LNCaP clone FGC (cell line): Measurements from ENCODE around the gene MCAM.

Experiments used
- DNase-seq: peaks from one replicate; pipeline ENCODE4 v3.0.0-alpha.2; 2011; ENCODE audit warnings: low read depth
- H3K4me3 ChIP-seq: 2 replicates; pipeline ENCODE4 v1.5.1; 2011; ENCODE audit warnings: mild to moderate bottlenecking, low read depth, low read length, control low read depth
- TF ChIP-seq, protein P1 (sequence below): IDR thresholded peaks from 2 replicates; pipeline ENCODE4 v1.5.1; 2012; ENCODE audit warnings: mild to moderate bottlenecking; ENCODE audit not compliant: control insufficient read depth, insufficient read depth; ENCODE audit errors: extremely low read depth

Gene MCAM

DNA sequence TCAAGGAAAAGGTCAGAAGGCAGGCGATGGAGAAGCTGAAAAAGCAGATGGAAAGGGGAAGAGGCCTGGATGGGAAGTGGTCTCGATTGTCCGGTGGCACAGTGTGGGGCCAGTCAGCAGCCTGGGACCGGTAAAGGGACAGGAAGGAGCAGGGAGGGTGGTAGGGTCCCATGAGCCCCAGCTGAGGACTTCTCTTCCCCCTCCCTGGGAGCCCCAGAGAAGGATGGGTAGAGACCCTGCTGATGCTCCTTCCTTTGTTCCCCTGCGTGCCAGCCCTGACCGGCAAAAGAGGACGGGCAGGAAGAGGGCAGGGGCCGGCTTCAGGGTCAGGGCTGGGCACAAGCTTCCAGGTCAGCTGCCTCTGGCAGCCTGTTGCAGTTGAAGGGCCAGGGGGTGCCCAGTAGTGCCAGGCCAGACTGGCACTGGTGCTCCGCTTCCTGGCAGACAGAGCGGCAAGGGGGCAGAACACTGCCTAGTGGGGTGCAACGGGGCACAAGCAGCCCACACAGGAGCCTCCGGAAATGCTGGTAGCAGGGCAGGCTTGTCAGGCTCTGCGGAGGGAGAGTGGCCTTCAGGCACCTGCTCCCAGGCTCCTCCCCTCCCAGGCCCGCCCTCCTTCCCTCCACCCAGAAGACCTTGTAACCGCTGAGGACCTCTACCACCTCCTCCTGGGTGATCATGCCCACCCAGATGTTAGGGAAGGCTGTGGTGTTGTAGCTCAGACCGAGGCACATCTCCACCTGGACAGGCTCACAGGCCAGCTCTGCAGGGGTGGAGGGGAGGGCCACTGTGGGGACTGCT, 24.5 kb upstream of the MCAM start:
- DNase-seq, result no peak
- TF ChIP-seq, protein P1, sequence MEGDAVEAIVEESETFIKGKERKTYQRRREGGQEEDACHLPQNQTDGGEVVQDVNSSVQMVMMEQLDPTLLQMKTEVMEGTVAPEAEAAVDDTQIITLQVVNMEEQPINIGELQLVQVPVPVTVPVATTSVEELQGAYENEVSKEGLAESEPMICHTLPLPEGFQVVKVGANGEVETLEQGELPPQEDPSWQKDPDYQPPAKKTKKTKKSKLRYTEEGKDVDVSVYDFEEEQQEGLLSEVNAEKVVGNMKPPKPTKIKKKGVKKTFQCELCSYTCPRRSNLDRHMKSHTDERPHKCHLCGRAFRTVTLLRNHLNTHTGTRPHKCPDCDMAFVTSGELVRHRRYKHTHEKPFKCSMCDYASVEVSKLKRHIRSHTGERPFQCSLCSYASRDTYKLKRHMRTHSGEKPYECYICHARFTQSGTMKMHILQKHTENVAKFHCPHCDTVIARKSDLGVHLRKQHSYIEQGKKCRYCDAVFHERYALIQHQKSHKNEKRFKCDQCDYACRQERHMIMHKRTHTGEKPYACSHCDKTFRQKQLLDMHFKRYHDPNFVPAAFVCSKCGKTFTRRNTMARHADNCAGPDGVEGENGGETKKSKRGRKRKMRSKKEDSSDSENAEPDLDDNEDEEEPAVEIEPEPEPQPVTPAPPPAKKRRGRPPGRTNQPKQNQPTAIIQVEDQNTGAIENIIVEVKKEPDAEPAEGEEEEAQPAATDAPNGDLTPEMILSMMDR, result no peak
- no peak overlapping the region for H3K4me3 ChIP-seq

DNA sequence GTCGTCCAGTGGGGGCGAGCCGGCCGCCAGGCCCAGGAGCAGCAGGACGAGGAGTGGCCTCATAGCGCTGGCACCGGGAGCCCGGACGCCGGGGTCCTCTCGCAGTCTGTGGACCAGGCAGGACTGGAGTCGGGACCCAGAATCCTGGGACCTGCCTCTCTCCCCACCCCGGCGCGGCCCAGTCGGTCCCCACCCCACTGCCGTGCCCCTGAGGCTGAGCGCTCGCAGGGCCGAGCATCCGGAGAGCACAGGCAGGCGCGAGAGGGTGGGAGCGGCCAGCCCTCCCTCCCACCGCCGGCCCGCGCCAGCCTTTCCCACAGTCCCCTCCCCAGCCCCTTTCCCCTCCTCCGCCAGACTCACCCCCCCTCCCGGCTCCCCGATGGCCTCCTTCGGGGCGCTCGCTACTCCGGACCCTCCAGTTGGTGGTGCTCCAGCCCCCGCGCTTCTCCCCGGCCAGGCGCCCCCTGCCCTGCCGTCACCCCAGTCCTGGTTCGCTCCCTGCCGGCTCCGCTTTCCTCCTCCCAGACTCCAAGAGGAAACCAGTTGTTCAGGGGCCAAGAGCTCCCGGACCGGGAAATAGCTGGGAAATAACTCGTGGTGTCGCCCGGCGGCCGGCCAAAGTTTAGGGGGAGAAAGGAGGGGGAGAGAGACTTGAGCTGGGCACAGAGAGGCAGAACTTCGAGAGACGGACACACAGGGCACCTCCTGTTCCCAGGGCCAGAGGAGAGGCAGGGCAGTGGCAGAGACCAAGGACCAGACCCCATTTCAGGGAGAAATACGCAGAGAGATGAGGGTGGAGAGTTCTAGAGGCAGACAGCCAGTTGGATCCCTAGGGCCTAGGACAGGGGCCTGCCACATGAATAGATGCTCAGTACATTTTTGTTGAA, 23.6 kb upstream of the MCAM start, which contains the start of gene C1QTNF5:
Gene C1QTNF5 (minus strand): TSS at position 549 of the 887 bp plus-strand sequence. CDS start 486 bp downstream, at position 63.
- DNase-seq, result no peak
- H3K4me3 ChIP-seq, result peak within 1 kb of the TSS; percentile 30
- TF ChIP-seq, protein P1, result no peak

DNA sequence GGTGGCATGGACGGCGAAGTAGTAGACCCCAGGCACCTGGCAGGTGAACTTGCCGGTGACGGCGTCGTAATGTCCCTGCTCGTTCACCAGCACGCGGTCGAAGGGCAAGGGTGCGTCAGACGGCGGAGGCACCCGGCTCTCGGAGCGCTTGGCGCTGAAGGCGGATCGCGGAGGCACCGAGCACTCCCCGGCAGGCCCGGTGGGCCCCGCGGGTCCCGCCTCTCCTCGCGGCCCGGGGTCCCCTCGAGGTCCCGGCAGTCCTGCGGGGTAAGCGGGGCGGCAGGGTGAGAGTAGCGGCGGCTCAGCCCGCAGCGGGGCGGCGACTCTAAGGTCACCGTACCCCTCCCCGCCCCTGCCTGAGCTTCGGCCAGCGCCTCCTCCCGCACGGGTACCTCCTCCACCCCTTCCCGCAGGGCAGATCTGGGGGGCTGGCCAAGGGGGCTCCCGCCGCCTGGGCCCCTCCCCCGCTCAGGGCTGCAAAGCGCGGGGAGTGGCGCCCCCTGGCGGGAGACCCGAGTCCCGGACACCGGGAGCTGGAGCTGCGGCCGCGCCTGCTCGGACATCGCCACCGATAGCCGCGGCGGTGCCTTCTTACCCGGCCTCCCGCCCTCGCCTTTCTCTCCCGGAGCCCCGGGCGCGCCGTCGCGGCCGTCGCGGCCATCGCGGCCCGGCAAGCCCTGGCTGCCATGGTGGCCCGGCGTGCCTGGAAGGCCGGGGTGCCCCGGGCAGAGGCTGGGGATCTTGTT, 22.8 kb upstream of the MCAM start:
- H3K4me3 ChIP-seq, result peak overlapping the region; percentile 30
- TF ChIP-seq, protein P1, result peak; percentile 77
- DNase-seq, result no peak

DNA sequence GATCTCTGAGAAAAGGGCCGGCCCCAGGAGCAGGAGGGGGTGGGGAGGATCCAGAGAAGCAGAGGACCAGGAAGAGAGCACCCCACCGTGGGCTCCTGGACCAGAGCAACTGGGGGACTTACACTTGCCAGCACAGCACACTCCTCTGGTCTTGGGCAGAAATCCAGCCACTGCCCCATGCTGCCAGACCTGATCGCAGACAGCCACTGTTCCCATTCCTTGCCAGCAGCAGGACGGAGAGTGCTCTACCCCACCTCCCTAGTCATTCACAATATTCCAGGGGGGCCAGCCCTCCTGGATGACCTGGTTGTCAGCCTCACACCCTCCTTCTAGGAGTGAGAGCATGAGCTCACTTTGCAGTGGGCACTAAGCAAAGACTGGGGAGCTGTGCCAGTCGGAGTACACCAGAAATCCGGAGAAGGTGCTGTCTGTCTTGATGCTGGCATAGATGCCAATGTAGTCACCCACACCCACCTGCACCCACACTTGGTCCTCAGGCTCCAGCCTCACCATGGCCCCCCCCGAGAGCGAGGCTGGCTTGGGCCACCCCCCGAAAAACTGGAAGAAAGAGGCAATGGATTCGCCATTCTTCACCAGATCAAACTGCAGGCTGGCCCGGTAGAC, 22.1 kb upstream of the MCAM start:
- H3K4me3 ChIP-seq, result no peak overlapping the region
- DNase-seq, result no peak
- TF ChIP-seq, protein P1, result no peak

DNA sequence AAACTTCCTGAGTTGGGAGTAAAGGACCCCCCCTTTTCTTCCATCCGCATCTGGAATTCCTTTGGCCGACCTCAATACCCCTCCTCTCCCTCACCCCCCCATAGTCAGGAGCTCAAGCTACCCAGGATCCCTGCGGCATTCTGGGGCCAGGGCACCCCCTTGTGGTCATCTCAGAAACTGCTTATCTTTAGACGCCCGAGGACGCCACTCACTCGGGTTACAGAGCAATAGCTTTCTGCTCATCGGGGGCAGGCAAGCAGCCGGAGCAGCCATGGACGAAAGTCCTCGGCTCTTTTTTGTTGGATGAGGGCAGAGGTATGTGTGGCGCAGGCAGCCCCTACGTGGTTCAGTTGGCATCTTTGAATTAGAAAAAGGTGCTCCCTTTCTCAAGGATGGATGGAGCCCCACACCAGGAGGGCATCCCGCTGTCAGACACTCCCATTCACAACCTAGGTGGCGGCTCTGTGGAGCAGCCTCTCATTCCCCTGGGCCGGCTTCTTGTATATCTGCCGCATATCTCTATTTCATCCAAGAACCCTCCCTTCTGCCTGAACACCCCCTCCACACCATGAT, 21.5 kb upstream of the MCAM start:
- DNase-seq, result no peak
- TF ChIP-seq, protein P1, result peak; percentile 86
- no peak overlapping the region for H3K4me3 ChIP-seq
